Measurements from ENCODE around the gene PATZ1. TPM values are rescaled to one million over a fixed set of nuclear protein-coding genes. Genes with fewer than 3 reads are reported as not detected.

The PATZ1 gene
- total and polyA plus RNA-seq, 7 donors = 3.7 to 21.4 (median 17.4) TPM

DNA sequence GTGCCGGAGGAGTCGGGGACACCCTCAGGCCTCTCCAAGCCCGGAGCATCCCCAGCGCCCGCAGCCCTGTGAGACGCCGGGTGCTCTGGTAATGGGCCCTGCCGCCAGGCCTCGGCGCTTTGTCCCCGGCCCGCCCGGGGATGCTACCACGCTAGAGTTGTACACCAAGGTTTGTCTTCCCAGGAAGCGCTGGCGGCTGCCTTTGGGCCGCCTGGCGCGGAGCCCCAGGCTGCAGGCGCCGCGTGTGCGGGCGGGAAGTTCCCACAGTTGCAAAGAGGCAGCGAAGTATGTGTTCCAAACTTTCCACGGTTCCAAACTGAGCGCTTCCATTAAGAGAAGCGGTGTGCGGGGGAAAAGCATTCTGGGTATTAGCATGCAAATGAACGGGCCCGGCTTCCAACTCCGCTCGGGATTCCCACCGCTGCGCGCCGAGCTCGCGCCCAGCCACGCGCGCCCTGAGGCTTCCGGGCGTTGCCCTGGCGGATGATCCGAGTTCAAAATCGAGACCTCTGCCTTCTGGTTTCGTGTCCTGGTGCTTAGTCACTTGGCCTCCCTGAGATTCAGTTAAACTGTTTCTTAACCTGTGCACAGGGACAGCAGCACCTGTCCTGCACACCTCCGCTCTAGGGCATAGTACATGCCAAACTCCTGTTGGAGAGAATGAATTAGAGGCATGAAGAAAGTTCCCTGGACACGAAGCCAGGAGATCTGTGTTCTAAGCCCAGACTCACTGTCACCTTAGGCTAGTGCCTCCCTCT is 1.3 kb upstream of the PATZ1 start:
- intact Hi-C loops (cut with DNase I) = loop anchor here (1.0 to 2.0 kb wide), 2 partner anchors 52 to 57 kb away; partner anchors contain the start of gene DRG1
- Histone ChIP-seq H3K36me3 (peaks cover 0 to 3% (median 0%) of the 10 kb centered on the region in 4 donors), H3K9me3 (no peaks in the 10 kb centered on the region), H3K27ac (peak overlapping the region; percentile 88 to 93 (median 90)), H3K4me3 (peak overlapping the region; percentile 60 to 79 (median 66)), H3K27me3 (no peaks in the 10 kb centered on the region), H3K4me1 (peaks cover 0 to 47% (median 38%) of the 10 kb centered on the region in 4 donors)
- TF ChIP-seq, protein P1, sequence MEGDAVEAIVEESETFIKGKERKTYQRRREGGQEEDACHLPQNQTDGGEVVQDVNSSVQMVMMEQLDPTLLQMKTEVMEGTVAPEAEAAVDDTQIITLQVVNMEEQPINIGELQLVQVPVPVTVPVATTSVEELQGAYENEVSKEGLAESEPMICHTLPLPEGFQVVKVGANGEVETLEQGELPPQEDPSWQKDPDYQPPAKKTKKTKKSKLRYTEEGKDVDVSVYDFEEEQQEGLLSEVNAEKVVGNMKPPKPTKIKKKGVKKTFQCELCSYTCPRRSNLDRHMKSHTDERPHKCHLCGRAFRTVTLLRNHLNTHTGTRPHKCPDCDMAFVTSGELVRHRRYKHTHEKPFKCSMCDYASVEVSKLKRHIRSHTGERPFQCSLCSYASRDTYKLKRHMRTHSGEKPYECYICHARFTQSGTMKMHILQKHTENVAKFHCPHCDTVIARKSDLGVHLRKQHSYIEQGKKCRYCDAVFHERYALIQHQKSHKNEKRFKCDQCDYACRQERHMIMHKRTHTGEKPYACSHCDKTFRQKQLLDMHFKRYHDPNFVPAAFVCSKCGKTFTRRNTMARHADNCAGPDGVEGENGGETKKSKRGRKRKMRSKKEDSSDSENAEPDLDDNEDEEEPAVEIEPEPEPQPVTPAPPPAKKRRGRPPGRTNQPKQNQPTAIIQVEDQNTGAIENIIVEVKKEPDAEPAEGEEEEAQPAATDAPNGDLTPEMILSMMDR (IDR thresholded peaks at IDR 0.05) = no peak
- peak in 3 of 4 donors; percentile 44 to 53 (median 46) for TF ChIP-seq POLR2AphosphoS5 (IDR thresholded peaks at IDR 0.05)
- no peak for TF ChIP-seq EP300 (IDR thresholded peaks at IDR 0.05)
- TF ChIP-seq POLR2A (IDR thresholded peaks at IDR 0.05) = no peak
- WGBS, 2 donors = 0 to 1% methylated on average over 50 of the region's 50 CpGs
- peak; percentile 82 for DNase-seq

DNA sequence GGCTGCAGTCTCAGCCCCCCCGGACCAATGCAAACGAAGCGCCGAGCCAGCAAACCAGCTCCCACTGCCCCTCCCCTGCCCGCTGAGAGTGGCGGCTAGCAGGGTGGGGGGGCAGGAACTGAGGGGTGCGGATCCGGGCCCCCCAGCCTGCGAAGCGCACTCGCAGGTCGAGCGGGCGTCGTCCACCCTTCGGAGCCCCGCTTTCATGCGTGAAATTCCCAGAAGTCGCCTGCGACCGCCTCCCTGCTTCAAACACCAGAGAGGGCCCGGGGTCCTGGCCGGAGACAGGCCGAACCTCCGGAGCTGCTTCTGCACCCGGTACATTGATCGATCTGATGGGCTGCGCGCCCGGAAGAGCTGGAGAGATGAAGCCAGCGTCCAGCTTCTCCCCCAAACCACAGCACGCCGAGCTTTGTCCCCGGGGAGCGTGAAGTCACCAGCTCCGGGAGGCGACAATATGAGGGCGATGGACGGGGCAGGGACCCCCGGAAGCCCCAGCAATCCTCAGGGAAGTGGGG is 646 bp upstream of the PATZ1 start:
- TF ChIP-seq, protein P1 (IDR thresholded peaks at IDR 0.05) = no peak
- TF ChIP-seq POLR2A (IDR thresholded peaks at IDR 0.05) (no peak), EP300 (IDR thresholded peaks at IDR 0.05) (no peak), POLR2AphosphoS5 (IDR thresholded peaks at IDR 0.05) (no peak)
- peak; percentile 74 for DNase-seq
- intact Hi-C loops (cut with DNase I) = loop anchor here (1.0 to 2.0 kb wide), 2 partner anchors 53 to 56 kb away; partner anchors contain the start of gene DRG1
- no peaks in the 10 kb centered on the region for H3K9me3 ChIP-seq
- no peaks in the 10 kb centered on the region for H3K27me3 ChIP-seq
- 1% methylated on average over 40 of the region's 40 CpGs for WGBS, 2 donors
- peak overlapping the region; percentile 88 to 93 (median 90) for H3K27ac ChIP-seq
- peaks cover 0 to 54% (median 41%) of the 10 kb centered on the region in 4 donors for H3K4me1 ChIP-seq
- H3K4me3 ChIP-seq = peak overlapping the region; percentile 60 to 79 (median 66)
- H3K36me3 ChIP-seq = peaks cover 0 to 9% (median 2%) of the 10 kb centered on the region in 4 donors

DNA sequence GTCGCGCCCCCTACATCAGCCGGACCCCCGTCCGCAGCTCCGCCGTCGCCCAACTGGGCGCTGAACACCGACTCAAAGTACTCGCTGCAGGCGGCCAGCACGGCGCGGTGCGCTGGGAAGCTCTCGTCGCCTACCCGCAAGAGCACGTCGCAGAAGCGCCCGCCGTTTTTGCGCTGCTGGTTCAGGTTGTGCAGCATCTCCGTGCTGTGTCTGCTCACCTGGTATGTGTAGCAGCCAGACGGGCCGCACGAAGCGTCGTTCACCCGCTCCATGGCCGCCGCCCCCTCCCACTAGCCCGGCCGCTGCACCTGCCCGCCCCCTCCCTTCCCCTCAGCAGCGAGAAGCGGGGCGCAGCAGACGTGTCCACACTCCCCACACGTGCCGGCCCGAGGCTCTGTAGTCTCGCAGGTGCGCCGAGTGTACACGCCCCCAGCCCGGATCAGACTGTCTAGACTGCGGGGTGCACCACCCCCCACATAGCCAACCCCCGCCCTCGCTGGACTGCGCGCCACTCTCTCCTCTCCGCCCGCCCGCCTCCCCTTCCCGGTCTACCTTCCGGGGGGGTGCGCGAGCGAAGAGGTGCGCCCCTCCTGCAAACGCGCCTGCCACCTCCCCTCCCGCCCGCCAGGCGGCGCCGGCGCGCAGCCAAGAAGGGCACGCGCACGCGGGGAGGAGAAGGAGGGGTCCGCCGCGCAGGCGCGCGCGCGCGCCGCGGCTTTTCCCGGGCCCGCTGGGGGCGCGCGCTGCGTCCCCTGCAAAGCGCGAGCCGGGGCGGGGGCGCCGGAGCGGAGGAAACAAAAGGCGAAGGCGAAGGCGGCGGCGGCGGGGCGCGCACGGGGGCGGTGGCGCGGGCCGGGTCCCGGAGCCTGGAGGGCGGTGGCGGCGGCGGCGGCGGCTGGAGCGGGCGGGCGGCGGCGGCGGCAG is 553 bp downstream of the PATZ1 start:
- peak overlapping the region; percentile 88 to 93 (median 90) for H3K27ac ChIP-seq
- no peaks in the 10 kb centered on the region for H3K9me3 ChIP-seq
- H3K4me3 ChIP-seq = peak overlapping the region; percentile 60 to 79 (median 66)
- TF ChIP-seq EP300 (IDR thresholded peaks at IDR 0.05) = no peak
- TF ChIP-seq POLR2A (IDR thresholded peaks at IDR 0.05) = no peak
- TF ChIP-seq POLR2AphosphoS5 (IDR thresholded peaks at IDR 0.05) = peak in 1 of 4 donors; percentile 12
- TF ChIP-seq, protein P1 (IDR thresholded peaks at IDR 0.05) = peak; percentile 70 to 90 (median 82)
- H3K36me3 ChIP-seq = peaks cover 0 to 21% (median 12%) of the 10 kb centered on the region in 4 donors
- intact Hi-C loops (cut with DNase I) = loop anchor here (2.0 kb wide), 1 partner anchor 55 kb away; no protein-coding TSS in a partner anchor
- no peaks in the 10 kb centered on the region for H3K27me3 ChIP-seq
- peaks cover 0 to 59% (median 41%) of the 10 kb centered on the region in 4 donors for H3K4me1 ChIP-seq
- WGBS, 2 donors = 1 to 2% methylated on average over 126 of the region's 126 CpGs
- DNase-seq = peak; percentile 90

DNA sequence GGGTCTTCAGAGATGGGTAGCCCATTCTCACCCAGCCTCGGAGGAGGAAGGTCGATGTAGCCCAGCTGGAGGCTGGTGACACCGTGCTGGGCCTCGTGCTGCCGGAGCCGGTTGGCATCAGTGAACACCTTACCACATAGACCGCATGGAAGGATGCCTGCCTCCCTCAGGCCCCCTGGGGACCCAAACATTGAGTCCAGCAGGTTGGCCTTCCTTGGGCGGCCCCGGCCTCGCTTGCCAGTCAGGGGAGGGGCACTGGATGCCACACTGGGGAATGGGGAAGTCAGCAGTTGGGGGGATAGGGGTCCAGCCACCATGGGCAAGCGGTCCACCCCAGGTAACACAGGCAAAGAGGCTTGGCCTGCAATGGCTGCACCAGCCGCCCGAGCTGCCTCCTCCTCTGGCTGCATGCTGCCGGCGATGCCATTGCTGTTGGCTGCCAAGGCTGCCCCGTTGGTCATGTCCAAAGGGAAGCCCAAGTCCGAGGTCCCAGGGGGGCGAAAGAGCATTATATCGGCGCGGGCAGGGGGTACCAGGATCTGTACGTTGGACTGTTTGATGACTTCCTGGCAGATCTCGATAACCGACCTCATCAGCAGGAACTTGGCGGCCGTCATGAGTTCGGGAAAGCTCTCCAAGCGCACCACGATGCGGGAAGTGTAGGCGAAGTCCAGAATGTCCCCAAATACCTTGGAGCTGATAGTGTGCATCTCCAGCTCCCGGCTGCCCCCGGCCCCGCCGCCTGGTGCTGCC is 1.4 kb downstream of the PATZ1 start:
- peaks cover 0 to 63% (median 41%) of the 10 kb centered on the region in 4 donors for H3K4me1 ChIP-seq
- no peaks in the 10 kb centered on the region for H3K27me3 ChIP-seq
- TF ChIP-seq, protein P1 (IDR thresholded peaks at IDR 0.05) = no peak
- TF ChIP-seq POLR2A (IDR thresholded peaks at IDR 0.05) (no peak), POLR2AphosphoS5 (IDR thresholded peaks at IDR 0.05) (no peak), EP300 (IDR thresholded peaks at IDR 0.05) (no peak)
- intact Hi-C loops (cut with DNase I) = no loop called here
- peak; percentile 82 for DNase-seq
- peaks cover 0 to 29% (median 17%) of the 10 kb centered on the region in 4 donors for H3K36me3 ChIP-seq
- peak overlapping the region; percentile 60 to 79 (median 66) for H3K4me3 ChIP-seq
- no peaks in the 10 kb centered on the region for H3K9me3 ChIP-seq
- peak overlapping the region; percentile 68 to 93 (median 90) for H3K27ac ChIP-seq
- 19% methylated on average over 35 of the region's 35 CpGs for WGBS, 2 donors
